H9 (cell line): ENCODE data around the gene PHLDA3. TPM values are rescaled to one million over a fixed set of nuclear protein-coding genes. Genes with fewer than 3 reads are reported as not detected.
A peak's percentile ranks its signal among the peaks of the same experiment; 100 is the strongest.

Source experiments
- DNase-seq: peaks from one replicate; pipeline ENCODE4 v3.0.0-alpha.2; 2017
- H2AFZ ChIP-seq: one replicate; pipeline ENCODE4 v1.6.1; 2013; ENCODE audit warnings: mild to moderate bottlenecking, low read length, control low read depth, moderate library complexity
- H2AK5ac ChIP-seq: 2 replicates; pipeline ENCODE4 v1.6.1; 2013; ENCODE audit warnings: low read length, control low read depth, mixed read lengths; ENCODE audit not compliant: insufficient read length
- H2BK120ac ChIP-seq: one replicate; pipeline ENCODE4 v1.6.1; 2013; ENCODE audit warnings: low read depth, mild to moderate bottlenecking, low read length, control low read depth, inconsistent platforms; ENCODE audit not compliant: poor library complexity, severe bottlenecking
- H2BK12ac ChIP-seq: 2 replicates; pipeline ENCODE4 v1.6.1; 2013; ENCODE audit warnings: low read length, control low read depth, mixed read lengths, low read depth; ENCODE audit not compliant: insufficient read length
- H2BK15ac ChIP-seq: 2 replicates; pipeline ENCODE4 v1.6.1; 2013; ENCODE audit warnings: low read depth, low read length, control low read depth
- H2BK20ac ChIP-seq: one replicate; pipeline ENCODE4 v1.6.1; 2013; ENCODE audit warnings: low read depth, mild to moderate bottlenecking, low read length, control low read depth, inconsistent platforms; ENCODE audit not compliant: poor library complexity, severe bottlenecking
- H2BK5ac ChIP-seq: 2 replicates; pipeline ENCODE4 v1.6.1; 2013; ENCODE audit warnings: low read length, control low read depth, mixed read lengths; ENCODE audit not compliant: insufficient read length
- H3K14ac ChIP-seq: 2 replicates; pipeline ENCODE4 v1.6.1; 2013; ENCODE audit warnings: low read length, control low read depth; ENCODE audit not compliant: insufficient read depth
- H3K18ac ChIP-seq: 2 replicates; pipeline ENCODE4 v1.6.1; 2013; ENCODE audit warnings: low read depth, mild to moderate bottlenecking, mixed read lengths, low read length, control low read depth; ENCODE audit not compliant: insufficient read length
- H3K23ac ChIP-seq: 2 replicates; pipeline ENCODE4 v1.6.1; 2013; ENCODE audit warnings: low read length, control low read depth, mixed read lengths, low read depth; ENCODE audit not compliant: insufficient read length
- H3K23me2 ChIP-seq: 2 replicates; pipeline ENCODE4 v1.6.1; 2013; ENCODE audit warnings: low read depth, mild to moderate bottlenecking, mixed read lengths, low read length, control low read depth; ENCODE audit not compliant: insufficient read length, poor library complexity, severe bottlenecking
- H3K27ac ChIP-seq: 2 replicates; pipeline ENCODE4 v1.5.1; 2013; ENCODE audit warnings: low read length, control low read depth, mixed read lengths, low read depth; ENCODE audit not compliant: insufficient read length
- H3K27me3 ChIP-seq: 2 replicates; pipeline ENCODE4 v1.6.1; 2013; ENCODE audit warnings: low read length, control low read depth, inconsistent platforms; ENCODE audit not compliant: insufficient read depth
- H3K4ac ChIP-seq: 2 replicates; pipeline ENCODE4 v1.6.1; 2013; ENCODE audit warnings: low read depth, mild to moderate bottlenecking, control low read depth, inconsistent platforms, low read length, moderate library complexity
- H3K4me1 ChIP-seq: 2 replicates; pipeline ENCODE4 v1.6.1; 2013; ENCODE audit warnings: low read length, control low read depth, inconsistent platforms; ENCODE audit not compliant: insufficient read depth
- H3K4me2 ChIP-seq: 2 replicates; pipeline ENCODE4 v1.6.1; 2013; ENCODE audit warnings: low read length, control low read depth, mixed read lengths; ENCODE audit not compliant: insufficient read length, insufficient read depth
- H3K56ac ChIP-seq: 2 replicates; pipeline ENCODE4 v1.6.1; 2013; ENCODE audit warnings: low read depth, mild to moderate bottlenecking, mixed read lengths, low read length, control low read depth; ENCODE audit not compliant: insufficient read length
- H3K79me1 ChIP-seq: 2 replicates; pipeline ENCODE4 v1.6.1; 2013; ENCODE audit warnings: low read depth, mild to moderate bottlenecking, moderate library complexity, low read length, control low read depth, inconsistent platforms; ENCODE audit not compliant: insufficient read depth, poor library complexity, severe bottlenecking
- H3K79me2 ChIP-seq: 2 replicates; pipeline ENCODE4 v1.6.1; 2013; ENCODE audit warnings: low read length, control low read depth, inconsistent platforms; ENCODE audit not compliant: insufficient read depth
- H3K9ac ChIP-seq: 2 replicates; pipeline ENCODE4 v1.6.1; 2013; ENCODE audit warnings: low read length, control low read depth, mixed read lengths; ENCODE audit not compliant: insufficient read length; ENCODE audit errors: extremely low read depth
- H3K9me3 ChIP-seq: one replicate; pipeline ENCODE4 v1.6.1; 2013; ENCODE audit warnings: low read depth, low read length, inconsistent platforms; ENCODE audit not compliant: control insufficient read depth
- H3T11ph ChIP-seq: one replicate; pipeline ENCODE4 v1.6.1; 2013; ENCODE audit warnings: mild to moderate bottlenecking, low read length, control low read depth, inconsistent platforms
- H4K20me1 ChIP-seq: one replicate; pipeline ENCODE4 v1.6.1; 2013; ENCODE audit not compliant: control insufficient read depth, insufficient read length, insufficient read depth
- H4K5ac ChIP-seq: 2 replicates; pipeline ENCODE4 v1.6.1; 2013; ENCODE audit warnings: low read depth, mild to moderate bottlenecking, mixed read lengths, low read length, control low read depth; ENCODE audit not compliant: insufficient read length
- H4K8ac ChIP-seq: replicated peaks from 2 replicates; pipeline ENCODE4 v1.6.1; 2013; ENCODE audit warnings: low read length, control low read depth, mixed read lengths, low read depth; ENCODE audit not compliant: insufficient read length
- H4K91ac ChIP-seq: 2 replicates; pipeline ENCODE4 v1.6.1; 2013; ENCODE audit warnings: low read depth, mild to moderate bottlenecking, moderate library complexity, mixed read lengths, low read length, control low read depth; ENCODE audit not compliant: insufficient read length
- H3K27ac Mint-ChIP-seq, 3 experiments: 2 replicates in 2 of 3; 3 replicates in 1 of 3; pipeline ENCODE4 v1.8.0; 2020 to 2021; ENCODE audit warnings: mixed read lengths in 3 of 3, mild to moderate bottlenecking in 1 of 3, moderate library complexity in 1 of 3
- H3K27me3 Mint-ChIP-seq: 2 replicates; pipeline ENCODE4 v1.8.0; 2021; ENCODE audit warnings: low read depth, mild to moderate bottlenecking, moderate library complexity, mixed read lengths
- H3K36me3 Mint-ChIP-seq, 3 experiments: 2 replicates in 2 of 3; 3 replicates in 1 of 3; pipeline ENCODE4 v1.8.0; 2020 to 2021; ENCODE audit warnings: low read depth in 3 of 3, mixed read lengths in 3 of 3; ENCODE audit not compliant: insufficient read depth in 1 of 3
- H3K4me1 Mint-ChIP-seq, 2 experiments: 2 replicates each; pipeline ENCODE4 v1.8.0; 2020; ENCODE audit warnings: mixed read lengths in 2 of 2
- H3K4me3 Mint-ChIP-seq, 2 experiments: 2 replicates in 1 of 2; 3 replicates in 1 of 2; pipeline ENCODE4 v1.8.0; 2020 to 2021; ENCODE audit warnings: mild to moderate bottlenecking in 2 of 2, mixed read lengths in 2 of 2, moderate library complexity in 1 of 2
- H3K9me3 Mint-ChIP-seq, 2 experiments: 2 replicates in 1 of 2; 3 replicates in 1 of 2; pipeline ENCODE4 v1.8.0; 2020; ENCODE audit warnings: mild to moderate bottlenecking in 2 of 2, mixed read lengths in 2 of 2, moderate library complexity in 1 of 2
- CTCF ChIP-seq: fragments of 200-600 bp; sonication (generic); conservative IDR thresholded peaks from 3 replicates; pipeline ENCODE4 v1.8.0; 2021; ENCODE audit warnings: antibody characterized with exemption, mild to moderate bottlenecking
- WGBS: extraction: QIAGEN DNeasy Blood & Tissue Kit; methylation state at CpG from one replicate; pipeline ENCODE4 v1.1.7; 2013; ENCODE audit warnings: missing lambda C conversion rate, low lambda C conversion rate, mixed read lengths; ENCODE audit not compliant: insufficient read length; ENCODE audit errors: extremely low coverage; 5-methylcytosine and 5-hydroxymethylcytosine counted together
- total RNA-seq: library from RNA; stranded (reverse); gene quantifications from 2 replicates; pipeline ENCODE4 v1.2.1, GENCODE V29; 2021

Gene PHLDA3
- total RNA-seq, 1 experiment from 2014 or later, result 53.9 TPM

GRCh38 chr1:201429736-201430501, 39.1 kb downstream of the PHLDA3 start:
- H2BK5ac ChIP-seq, result no peak overlapping the region

More at GRCh38 chr1:201429736-201430501, 39.1 kb downstream of the PHLDA3 start:
- Mint-ChIP-seq H3K4me1 (peaks cover 2 to 7% of the 10 kb centered on the region in 2 experiments; a peak in 2 of 4 replicates), H3K27me3 (peaks cover 3% of the 10 kb centered on the region; the same call in 1 of the 2 replicates), H3K27ac (0 out of 7 replicates have a peak overlapping the region, but pooled peaks of 1 of the 3 experiments have one; percentile 42), H3K36me3 (no peaks in the 10 kb centered on the region), H3K4me3 (no peak overlapping the region), H3K9me3 (no peaks in the 10 kb centered on the region)
- Histone ChIP-seq H4K91ac (no peak overlapping the region), H3K18ac (no peak overlapping the region), H3K79me2 (no peaks in the 10 kb centered on the region), H3K14ac (no peak overlapping the region), H3K27me3 (no peaks in the 10 kb centered on the region), H3K27ac (no peak overlapping the region), H3K79me1 (no peaks in the 10 kb centered on the region), H2AK5ac (no peak overlapping the region), H2BK15ac (no peak overlapping the region), H2BK120ac (no peak overlapping the region), H2BK20ac (no peak overlapping the region), H3K23ac (no peak overlapping the region), H4K20me1 (no peaks in the 10 kb centered on the region), H4K5ac (no peak overlapping the region), H3K4me2 (no peak overlapping the region), H3K9me3 (no peaks in the 10 kb centered on the region), H2BK12ac (no peak overlapping the region), H3K23me2 (no peaks in the 10 kb centered on the region), H3K4ac (no peak overlapping the region), H3K4me1 (no peaks in the 10 kb centered on the region), H4K8ac (no peak overlapping the region), H2AFZ (no peak overlapping the region), H3K9ac (no peak overlapping the region), H3K56ac (no peak overlapping the region), H3T11ph (no peak overlapping the region)
- TF ChIP-seq CTCF, result no peak
- DNase-seq, result no peak
- no CpG with 5 or more reads among the region's 18 CpGs for WGBS
